Lung (tissue), 12 donors: ENCODE results near the gene NOSTRIN. TPM values are rescaled to one million over a fixed set of nuclear protein-coding genes. Genes with fewer than 3 reads are reported as not detected.

Experiments
- ATAC-seq: fragments of 200-7000 bp; cut with Tn5 transposase; one replicate; pipeline ENCODE4 v1.9.1; 2020; ENCODE audit warnings: moderate number of reproducible peaks; ENCODE audit not compliant: insufficient read depth, low FRiP score
- DNase-seq, 3 donors: peaks; one replicate each; pipeline ENCODE4 v3.0.0-alpha.2; 2013 to 2017
- H3K27ac ChIP-seq, 2 donors: one replicate each; pipeline ENCODE4 v1.5.1; 2013; ENCODE audit warnings: mild to moderate bottlenecking in 2 of 2, moderate library complexity in 2 of 2, control low read depth in 1 of 2, inconsistent platforms in 1 of 2, low read depth in 1 of 2, low read length in 1 of 2
- H3K27me3 ChIP-seq, 3 donors: one replicate each; pipeline ENCODE4 v1.5.1; 2013; ENCODE audit warnings: low read length in 2 of 3; ENCODE audit not compliant: control insufficient read depth in 3 of 3, insufficient read depth in 3 of 3
- H3K36me3 ChIP-seq, 4 donors: one replicate each; pipeline ENCODE4 v1.5.1; 2013; ENCODE audit warnings: low read length in 4 of 4, mild to moderate bottlenecking in 1 of 4, moderate library complexity in 1 of 4; ENCODE audit not compliant: control insufficient read depth in 4 of 4, insufficient read depth in 4 of 4
- H3K4me1 ChIP-seq, 5 donors: one replicate each; pipeline ENCODE4 v1.5.1; 2013; ENCODE audit warnings: low read length in 5 of 5, mild to moderate bottlenecking in 2 of 5, moderate library complexity in 1 of 5; ENCODE audit not compliant: control insufficient read depth in 5 of 5, insufficient read depth in 5 of 5
- H3K4me3 ChIP-seq: one replicate; pipeline ENCODE4 v1.5.1; 2013; ENCODE audit warnings: mild to moderate bottlenecking, control low read depth, moderate library complexity
- H3K9ac ChIP-seq, 2 donors: one replicate each; pipeline ENCODE4 v1.5.1; 2013; ENCODE audit warnings: low read length in 2 of 2, control low read depth in 1 of 2; ENCODE audit not compliant: insufficient read depth in 1 of 2
- H3K9me3 ChIP-seq, 4 donors: one replicate each; pipeline ENCODE4 v1.5.1; 2013; ENCODE audit warnings: low read length in 3 of 4, mild to moderate bottlenecking in 1 of 4, moderate library complexity in 1 of 4; ENCODE audit not compliant: control insufficient read depth in 4 of 4, insufficient read depth in 3 of 4
- WGBS, 2 donors: extraction: QIAGEN DNeasy Blood & Tissue Kit; methylation state at CpG; one replicate each; pipeline ENCODE4 v1.1.7; 2013; 5-methylcytosine and 5-hydroxymethylcytosine counted together
- polyA plus RNA-seq, 2 donors: library from polyadenylated mRNA; stranded (reverse); fragments of 200-250 nt; gene quantifications; one replicate each; pipeline ENCODE4 v1.2.1, GENCODE V29; 2013
- total RNA-seq, 2 donors: library from RNA; depleted of rRNA in 1 of 2; stranded (reverse); fragments of >200 nt in 1 of 2; gene quantifications; one replicate each; pipeline ENCODE4 v1.2.1, GENCODE V29; 2014 to 2021
- TF ChIP-seq, protein P1 (sequence below): IDR thresholded peaks from 2 replicates; pipeline ENCODE4 v1.5.1; 2012; ENCODE audit warnings: mild to moderate bottlenecking; ENCODE audit errors: control extremely low read depth, extremely low read depth
- donor health status: control.
- donor health status: control.
- donor health status: Bipolar disorder and iron deficiency.
- donor health status: healthy.
- donor health status: DM: yes; HTN: yes; CAD: no.

Gene NOSTRIN
- total and polyA plus RNA-seq, 4 donors, result 15.5 to 57.5 (median 33.7) TPM

DNA sequence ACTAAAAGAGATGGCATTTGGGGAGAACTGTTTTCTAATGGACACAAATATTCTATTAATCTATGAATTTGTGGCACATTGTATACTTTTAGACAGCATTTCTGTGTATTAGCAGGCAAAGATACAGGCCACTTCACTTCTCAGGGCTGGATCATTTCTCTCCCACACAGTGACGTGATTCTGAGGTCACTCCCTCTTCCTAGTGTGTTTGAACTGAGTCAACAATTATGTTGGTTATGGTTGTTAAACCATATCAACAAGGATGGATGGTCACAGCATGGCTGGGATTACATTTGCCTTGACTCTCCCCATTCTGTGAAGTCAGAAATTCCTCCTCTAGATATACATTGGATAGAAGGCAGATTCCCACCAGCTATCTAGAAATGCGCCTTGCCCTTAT is 11.6 kb downstream of the NOSTRIN start:
- ATAC-seq (no peak), DNase-seq (no peak)
- Histone ChIP-seq H3K4me3 (no peak overlapping the region), H3K27ac (no peak overlapping the region), H3K36me3 (no peaks in the 10 kb centered on the region), H3K9me3 (no peaks in the 10 kb centered on the region), H3K4me1 (peaks cover 0 to 7% (median 5%) of the 10 kb centered on the region in 5 donors), H3K27me3 (no peaks in the 10 kb centered on the region), H3K9ac (no peak overlapping the region)
- TF ChIP-seq, protein P1, sequence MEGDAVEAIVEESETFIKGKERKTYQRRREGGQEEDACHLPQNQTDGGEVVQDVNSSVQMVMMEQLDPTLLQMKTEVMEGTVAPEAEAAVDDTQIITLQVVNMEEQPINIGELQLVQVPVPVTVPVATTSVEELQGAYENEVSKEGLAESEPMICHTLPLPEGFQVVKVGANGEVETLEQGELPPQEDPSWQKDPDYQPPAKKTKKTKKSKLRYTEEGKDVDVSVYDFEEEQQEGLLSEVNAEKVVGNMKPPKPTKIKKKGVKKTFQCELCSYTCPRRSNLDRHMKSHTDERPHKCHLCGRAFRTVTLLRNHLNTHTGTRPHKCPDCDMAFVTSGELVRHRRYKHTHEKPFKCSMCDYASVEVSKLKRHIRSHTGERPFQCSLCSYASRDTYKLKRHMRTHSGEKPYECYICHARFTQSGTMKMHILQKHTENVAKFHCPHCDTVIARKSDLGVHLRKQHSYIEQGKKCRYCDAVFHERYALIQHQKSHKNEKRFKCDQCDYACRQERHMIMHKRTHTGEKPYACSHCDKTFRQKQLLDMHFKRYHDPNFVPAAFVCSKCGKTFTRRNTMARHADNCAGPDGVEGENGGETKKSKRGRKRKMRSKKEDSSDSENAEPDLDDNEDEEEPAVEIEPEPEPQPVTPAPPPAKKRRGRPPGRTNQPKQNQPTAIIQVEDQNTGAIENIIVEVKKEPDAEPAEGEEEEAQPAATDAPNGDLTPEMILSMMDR, result no peak
- 88 to 92% methylated on average over 2 of the region's 2 CpGs for WGBS, 2 donors

DNA sequence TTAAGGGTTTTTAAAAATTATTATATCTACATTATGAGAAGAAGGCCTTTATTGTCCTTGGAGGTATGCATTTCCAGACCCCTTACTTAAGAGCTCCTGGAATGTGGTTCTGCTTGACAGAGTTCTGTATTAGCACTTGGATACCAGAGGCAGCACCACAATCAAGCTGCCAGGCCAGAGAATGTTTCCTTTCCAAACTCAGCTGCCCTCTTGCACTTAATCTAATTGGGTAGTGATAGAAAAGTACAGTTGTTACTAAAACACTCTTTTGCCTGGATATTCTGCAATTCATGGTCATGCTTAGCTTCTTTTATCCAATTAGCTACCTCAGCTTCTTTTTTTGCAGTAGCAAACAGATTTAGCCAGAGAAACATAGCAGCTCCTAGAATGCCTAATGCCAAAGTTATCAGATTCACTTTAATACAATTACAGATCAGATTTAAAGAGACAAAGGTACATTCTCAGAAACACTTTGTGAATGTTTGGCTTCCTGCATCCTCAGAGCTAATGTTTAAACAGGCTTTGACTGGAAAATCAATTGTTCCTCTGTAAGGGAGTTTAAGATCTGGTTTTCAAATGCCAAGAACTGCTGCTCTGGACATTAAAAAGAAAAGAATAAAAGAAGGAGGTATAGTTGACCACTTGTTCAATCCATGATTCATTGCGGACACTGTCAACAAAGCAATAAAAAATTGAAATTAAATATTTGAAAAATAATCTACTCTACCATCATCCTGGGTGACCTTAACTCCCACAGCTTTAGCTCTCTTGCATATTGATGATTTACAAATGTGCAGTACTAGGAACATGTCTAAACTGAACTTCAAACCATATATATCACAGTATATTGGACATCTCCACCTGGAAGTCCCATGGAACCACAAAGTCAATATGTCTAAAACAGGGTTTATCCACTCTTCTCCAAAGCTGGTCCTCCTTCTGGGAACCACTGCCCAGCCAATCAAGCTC is 12.8 kb downstream of the NOSTRIN start:
- Histone ChIP-seq H3K27ac (no peak overlapping the region), H3K9ac (no peak overlapping the region), H3K27me3 (no peaks in the 10 kb centered on the region), H3K9me3 (peaks cover 0 to 2% (median 0%) of the 10 kb centered on the region in 4 donors), H3K4me1 (peaks cover 0 to 11% (median 6%) of the 10 kb centered on the region in 5 donors), H3K4me3 (no peak overlapping the region), H3K36me3 (peaks cover 0 to 7% (median 0%) of the 10 kb centered on the region in 4 donors)
- TF ChIP-seq, protein P1, result no peak
- DNase-seq (no peak), ATAC-seq (no peak)
- 92 to 93% methylated on average over 1 of the region's 1 CpG for WGBS, 2 donors

DNA sequence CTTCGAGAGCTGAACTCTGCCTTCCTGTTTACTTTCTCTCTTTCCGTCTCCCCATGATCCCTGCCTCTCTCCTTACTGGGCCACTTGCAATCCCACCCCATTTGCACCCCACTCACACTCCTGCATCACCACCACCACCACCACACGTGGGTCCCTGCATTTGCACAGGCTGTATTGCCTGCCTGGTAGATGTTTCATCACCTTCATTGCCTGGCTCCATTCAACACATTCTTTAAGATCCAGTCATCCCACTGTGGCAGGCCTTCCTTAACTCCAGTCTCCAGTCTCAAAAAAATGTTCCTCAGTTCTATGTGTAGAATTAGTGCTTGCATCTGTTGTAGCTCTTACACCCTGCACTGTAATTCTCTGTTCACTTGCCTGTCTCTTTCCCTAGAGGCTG is 13.9 kb downstream of the NOSTRIN start:
- H3K4me3 ChIP-seq, result no peak overlapping the region
- H3K36me3 ChIP-seq, result peaks cover 0 to 7% (median 0%) of the 10 kb centered on the region in 4 donors
- H3K27me3 ChIP-seq, result no peaks in the 10 kb centered on the region
- H3K9me3 ChIP-seq, result peaks cover 0 to 2% (median 0%) of the 10 kb centered on the region in 4 donors
- TF ChIP-seq, protein P1, result no peak
- no peak for DNase-seq
- 78 to 88% methylated on average over 3 of the region's 3 CpGs for WGBS, 2 donors
- H3K27ac ChIP-seq, result no peak overlapping the region
- H3K4me1 ChIP-seq, result peaks cover 0 to 11% (median 6%) of the 10 kb centered on the region in 5 donors
- no peak overlapping the region for H3K9ac ChIP-seq
- ATAC-seq, result no peak
